ENCODE data around the gene AP5Z1.

- TF ChIP-seq CTCF (conservative IDR thresholded peaks at IDR 0.05; ENCODE audit: low read length) (no peak), EZH2phosphoT487 (IDR thresholded peaks at IDR 0.05; ENCODE audit: borderline replicate concordance, low read depth, low read length) (no peak)
These were observed 58.5 kb downstream of the AP5Z1 start for GRCh38 chr7:4833691-4834600.
